OCI-LY7 (cell line): ENCODE measurements around the gene BBOX1. TPM values are rescaled to one million over a fixed set of nuclear protein-coding genes. Genes with fewer than 3 reads are reported as not detected.
"Not testable (repeated sequence)": the region's sequence is repeated elsewhere in the genome, so short reads cannot be mapped to it uniquely, and the experiment has no call there.

ENCODE experiments used
- BruUV-seq: library from RNA; stranded (reverse); fragments of 400-500 nt; replicated peaks from 2 replicates; lab custom pipeline; 2021; lab: Mats Ljungman, UMichigan
- CTCF ChIA-PET: fragments of 300-600 bp; sonication (Branson Sonifier 250); formaldehyde crosslinking; loops from one replicate; lab custom pipeline; 2022; ENCODE audit warnings: antibody characterized with exemption; ENCODE audit not compliant: unreplicated experiment; lab: Charles Lee
- POLR2A ChIA-PET: fragments of 300-600 bp; sonication (Branson Sonifier 250); formaldehyde crosslinking; loops from one replicate; lab custom pipeline; 2022; ENCODE audit warnings: antibody characterized with exemption; lab: Charles Lee
- DNase-seq: peaks from one replicate; pipeline ENCODE4 v3.0.0-alpha.2; 2015; ENCODE audit warnings: low spot score
- H2AFZ ChIP-seq: fragments of 200-600 bp; sonication (generic), shearing (Covaris generic); 2 replicates; pipeline ENCODE4 v1.6.1; 2014; ENCODE audit warnings: mild to moderate bottlenecking, antibody characterized with exemption, low read length, moderate library complexity
- H3K27ac ChIP-seq: fragments of 200-600 bp; sonication (generic); 2 replicates; pipeline ENCODE4 v1.5.1; 2014; ENCODE audit warnings: mixed run types, low read depth, mild to moderate bottlenecking, moderate library complexity, low read length, inconsistent platforms; ENCODE audit not compliant: poor library complexity, severe bottlenecking
- H3K36me3 ChIP-seq: fragments of 200-600 bp; sonication (generic); 2 replicates; pipeline ENCODE4 v1.6.1; 2014; ENCODE audit warnings: mild to moderate bottlenecking, antibody characterized with exemption, low read length, moderate library complexity, mixed read lengths; ENCODE audit not compliant: insufficient read depth
- H3K4me1 ChIP-seq: fragments of 200-600 bp; sonication (generic); 2 replicates; pipeline ENCODE4 v1.5.1; 2014; ENCODE audit warnings: mild to moderate bottlenecking, low read length; ENCODE audit not compliant: insufficient read depth, poor library complexity, severe bottlenecking
- H3K4me2 ChIP-seq: fragments of 200-600 bp; sonication (generic); 2 replicates; pipeline ENCODE4 v1.6.1; 2014; ENCODE audit warnings: mild to moderate bottlenecking, low read length
- H3K4me3 ChIP-seq: fragments of 200-600 bp; sonication (generic); 2 replicates; pipeline ENCODE4 v1.5.1; 2014; ENCODE audit warnings: mild to moderate bottlenecking, low read depth, low read length; ENCODE audit not compliant: poor library complexity, severe bottlenecking
- H3K79me2 ChIP-seq: fragments of 200-600 bp; sonication (generic); 2 replicates; pipeline ENCODE4 v1.6.1; 2016; ENCODE audit warnings: low read depth, mild to moderate bottlenecking, low read length, moderate library complexity, mixed read lengths; ENCODE audit not compliant: insufficient read depth
- H3K9me2 ChIP-seq: fragments of 200-600 bp; sonication (generic); 2 replicates; pipeline ENCODE4 v1.6.1; 2016; ENCODE audit warnings: mild to moderate bottlenecking, low read length, mixed read lengths; ENCODE audit not compliant: insufficient read depth
- H3K9me3 ChIP-seq: fragments of 200-600 bp; sonication (generic); 2 replicates; pipeline ENCODE4 v1.6.1; 2014; ENCODE audit warnings: mild to moderate bottlenecking, mixed run types, low read length, mixed read lengths
- H4K20me1 ChIP-seq: fragments of 200-600 bp; sonication (generic); 2 replicates; pipeline ENCODE4 v1.6.1; 2014; ENCODE audit warnings: mild to moderate bottlenecking, antibody characterized with exemption, low read length, moderate library complexity, mixed read lengths; ENCODE audit not compliant: insufficient read depth
- CTCF ChIP-seq: fragments of 200-600 bp; sonication (generic); conservative IDR thresholded peaks from 2 replicates; pipeline ENCODE4 v1.5.1; 2014; ENCODE audit warnings: mild to moderate bottlenecking, antibody characterized with exemption, low read length, moderate library complexity, mixed read lengths
- EZH2phosphoT487 ChIP-seq: fragments of 200-600 bp; sonication (generic); IDR thresholded peaks from 2 replicates; pipeline ENCODE4 v1.6.1; 2018; ENCODE audit warnings: low read depth, borderline replicate concordance, mild to moderate bottlenecking, mixed run types, antibody characterized with exemption, low read length, moderate library complexity, mixed read lengths
- intact Hi-C: fragments of 100-400 bp; cut with micrococcal nuclease; formaldehyde crosslinking; loops from one replicate; pipeline ENCODE4 v1.10.0; 2022; ENCODE audit not compliant: unreplicated experiment
- total RNA-seq, 2 experiments: library from RNA; depleted of rRNA in 1 of 2; stranded (reverse); fragments of >200 nt in 1 of 2; shearing (Covaris generic) in 1 of 2; gene quantifications; 2 replicates each; pipeline ENCODE4 v1.2.3, GENCODE V29; 2014 to 2022

BBOX1 gene
- total RNA-seq, 2 experiments from 2014 or later, result not detected

DNA sequence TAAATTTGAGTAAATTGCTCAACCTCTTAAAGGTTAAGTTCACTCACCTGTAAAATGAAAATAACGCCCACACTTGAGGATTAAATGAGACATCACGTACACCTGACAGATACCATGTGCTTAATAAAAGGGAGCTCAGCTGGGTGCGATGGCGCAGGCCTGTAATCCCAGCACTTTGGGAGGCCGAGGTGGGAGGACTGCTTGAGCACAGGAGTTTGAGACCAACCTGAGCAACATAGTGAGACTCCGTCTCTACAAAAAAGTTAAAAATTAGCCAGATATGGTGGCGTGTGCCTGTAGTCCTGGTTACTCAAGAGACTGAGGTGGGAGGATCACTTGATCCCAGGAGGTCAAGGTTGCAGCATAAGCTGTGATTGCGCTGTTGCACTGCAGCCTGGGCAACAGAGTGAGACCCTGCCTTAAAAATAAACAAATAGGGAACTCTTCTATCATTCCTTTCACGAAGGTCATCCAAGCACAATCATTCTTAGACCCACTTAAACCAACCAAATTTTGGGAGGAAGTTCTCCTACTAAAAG lies 134.1 kb downstream of the BBOX1 start:
- H3K27ac ChIP-seq, result no peak overlapping the region
- BruUV-seq, result no TSS peak
- ChIA-PET POLR2A (no interaction called here), CTCF (no interaction called here)
- H2AFZ ChIP-seq, result no peak overlapping the region
- H3K4me2 ChIP-seq, result no peak overlapping the region
- H4K20me1 ChIP-seq, result no peaks in the 10 kb centered on the region
- no peaks in the 10 kb centered on the region for H3K79me2 ChIP-seq
- DNase-seq, result no peak
- no peaks in the 10 kb centered on the region for H3K36me3 ChIP-seq
- H3K4me3 ChIP-seq, result no peak overlapping the region
- H3K9me2 ChIP-seq, result no peaks in the 10 kb centered on the region
- H3K9me3 ChIP-seq, result no peaks in the 10 kb centered on the region
- intact Hi-C loops, result no loop called here
- TF ChIP-seq CTCF (no peak), EZH2phosphoT487 (no peak)
- no peaks in the 10 kb centered on the region for H3K4me1 ChIP-seq

DNA sequence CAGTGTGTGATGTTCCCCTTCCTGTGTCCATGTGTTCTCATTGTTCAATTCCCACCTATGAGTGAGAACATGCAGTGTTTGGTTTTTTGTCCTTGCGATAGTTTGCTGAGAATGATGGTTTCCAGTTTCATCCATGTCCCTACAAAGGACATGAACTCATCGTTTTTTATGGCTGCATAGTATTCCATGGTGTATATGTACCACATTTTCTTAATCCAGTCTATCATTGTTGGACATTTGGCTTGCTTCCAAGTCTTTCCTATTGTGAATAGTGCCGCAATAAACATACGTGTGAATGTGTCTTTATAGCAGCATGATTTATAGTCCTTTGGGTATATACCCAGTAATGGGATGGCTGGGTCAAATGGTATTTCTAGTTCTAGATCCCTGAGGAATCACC lies 134.9 kb downstream of the BBOX1 start:
- POLR2A ChIA-PET, H3K9me3 ChIP-seq, H3K4me2 ChIP-seq, H3K4me1 ChIP-seq, H4K20me1 ChIP-seq, intact Hi-C loops, H3K36me3 ChIP-seq, H3K79me2 ChIP-seq, H3K4me3 ChIP-seq, CTCF ChIA-PET, H3K9me2 ChIP-seq, DNase-seq, BruUV-seq, H3K27ac ChIP-seq, H2AFZ ChIP-seq: not testable (repeated sequence)

Other genes with a start within 250 kb of the BBOX1 start
- not detected in 2 replicates for gene FIBIN, start 46.7 kb upstream of the BBOX1 start, total RNA-seq (2014; rRNA removed; shearing (Covaris generic))
- gene FIBIN, start 46.7 kb upstream of the BBOX1 start, total RNA-seq (2022), result not detected in 2 replicates